D721Med (cell line): ENCODE measurements around the gene CGB1.

Experiments
- DNase-seq: peaks from one replicate; pipeline ENCODE4 v3.0.0; 2011; ENCODE audit warnings: low spot score; ENCODE audit not compliant: insufficient read length
- FAIRE-seq: peaks from 2 replicates; lab custom pipeline; 2011; peaks lifted over from hg19 to GRCh38; lab: Jason Lieb, UNC
- CTCF ChIP-seq: IDR thresholded peaks from 2 replicates; pipeline ENCODE4 v1.5.1; 2012; ENCODE audit warnings: mild to moderate bottlenecking, control low read depth; ENCODE audit not compliant: insufficient read depth; ENCODE audit errors: missing control alignments

Gene CGB1

GRCh38 chr19:49014123-49014869 lies 22.4 kb downstream of the CGB1 start:
- no peak for FAIRE-seq
- no peak for TF ChIP-seq CTCF

GRCh38 chr19:49011194-49011593 lies 25.5 kb downstream of the CGB1 start:
- no peak for TF ChIP-seq CTCF
- DNase-seq (no peak), FAIRE-seq (no peak)

More at GRCh38 chr19:49014123-49014869, 22.4 kb downstream of the CGB1 start:
- no peak for DNase-seq

GRCh38 chr19:49010453-49010852 lies 26.2 kb downstream of the CGB1 start:
- no peak for FAIRE-seq
- no peak for TF ChIP-seq CTCF
- DNase-seq = no peak

- no peak for FAIRE-seq
- TF ChIP-seq CTCF = no peak
- no peak for DNase-seq
Observed at GRCh38 chr19:49009828-49010227, 26.9 kb downstream of the CGB1 start.

- no peak for TF ChIP-seq CTCF
- DNase-seq (no peak), FAIRE-seq (no peak)
Observed at GRCh38 chr19:49006905-49007304, 29.8 kb downstream of the CGB1 start.

GRCh38 chr19:49004964-49005614 lies 31.6 kb downstream of the CGB1 start:
- DNase-seq (no peak), FAIRE-seq (no peak)
- no peak for TF ChIP-seq CTCF

- FAIRE-seq (no peak), DNase-seq (no peak)
- no peak for TF ChIP-seq CTCF
Observed at GRCh38 chr19:49004133-49004532, 32.6 kb downstream of the CGB1 start.
